Ectodermal cell (in vitro differentiated cells): ENCODE results near the gene KLC1.

Experiments used
- H3K27ac ChIP-seq: 2 replicates; pipeline ENCODE4 v1.7.0; 2013; ENCODE audit warnings: mild to moderate bottlenecking, low read depth, low read length; ENCODE audit not compliant: insufficient read depth, poor library complexity, severe bottlenecking
- H3K27me3 ChIP-seq: 2 replicates; pipeline ENCODE4 v1.7.0; 2013; ENCODE audit warnings: mild to moderate bottlenecking, low read length; ENCODE audit not compliant: insufficient read depth, control insufficient read depth, poor library complexity, severe bottlenecking
- H3K36me3 ChIP-seq: one replicate; pipeline ENCODE4 v1.7.0; 2013; ENCODE audit warnings: low read length; ENCODE audit not compliant: control insufficient read depth, insufficient read depth
- H3K4me1 ChIP-seq: one replicate; pipeline ENCODE4 v1.7.0; 2013; ENCODE audit warnings: low read length; ENCODE audit not compliant: control insufficient read depth, insufficient read depth
- H3K4me3 ChIP-seq: 2 replicates; pipeline ENCODE4 v1.7.0; 2013; ENCODE audit warnings: low read depth, low read length, control low read depth; ENCODE audit not compliant: insufficient read depth
- H3K9me3 ChIP-seq: 2 replicates; pipeline ENCODE4 v1.7.0; 2013; ENCODE audit warnings: mild to moderate bottlenecking, low read length, moderate library complexity; ENCODE audit not compliant: control insufficient read depth
- WGBS, 2 experiments: methylation state at CpG; one replicate each; pipeline ENCODE4 v1.1.7; 2013; ENCODE audit warnings: missing lambda C conversion rate in 2 of 2; 5-methylcytosine and 5-hydroxymethylcytosine counted together

Gene KLC1

DNA sequence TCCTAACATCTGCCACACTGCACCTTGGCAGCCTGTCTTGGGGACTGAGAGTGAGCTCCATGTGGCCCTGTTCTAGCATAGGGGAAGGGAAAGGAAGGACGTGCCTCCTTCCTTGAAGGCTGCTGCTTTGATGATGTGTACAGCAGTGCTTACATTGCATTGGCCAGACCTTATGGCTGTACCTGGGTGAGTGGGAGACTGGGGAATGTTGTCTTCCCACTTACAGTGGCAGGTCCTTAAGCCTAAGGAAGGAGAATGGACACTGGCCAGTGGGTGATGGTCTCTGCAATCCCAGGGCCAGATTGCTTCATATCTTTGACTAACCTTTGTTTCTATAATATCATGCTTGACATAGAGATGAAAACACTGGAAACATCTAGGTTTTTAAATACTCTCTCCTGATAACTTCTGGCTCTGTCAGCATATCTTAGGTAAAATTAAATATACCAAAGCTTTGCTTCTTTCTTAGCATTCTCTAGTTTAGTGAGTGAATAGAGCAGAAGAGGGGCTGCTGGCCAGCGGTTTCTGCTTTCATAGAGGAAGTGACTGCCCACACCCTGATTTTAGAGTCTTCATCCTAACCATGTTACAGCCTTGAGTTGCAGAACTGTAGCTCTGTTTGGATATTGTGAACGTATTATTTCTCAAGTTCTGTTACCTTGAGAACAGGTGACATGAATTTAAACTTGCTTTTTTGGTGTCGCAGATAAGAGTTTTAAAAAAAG is 27.2 kb downstream of the KLC1 start:
- Histone ChIP-seq H3K9me3 (no peaks in the 10 kb centered on the region), H3K36me3 (peaks cover 52% of the 10 kb centered on the region), H3K4me1 (no peaks in the 10 kb centered on the region), H3K4me3 (no peak overlapping the region), H3K27me3 (no peaks in the 10 kb centered on the region), H3K27ac (no peak overlapping the region)
- 94 to 96% methylated on average over 4 of the region's 4 CpGs for WGBS, 2 experiments

DNA sequence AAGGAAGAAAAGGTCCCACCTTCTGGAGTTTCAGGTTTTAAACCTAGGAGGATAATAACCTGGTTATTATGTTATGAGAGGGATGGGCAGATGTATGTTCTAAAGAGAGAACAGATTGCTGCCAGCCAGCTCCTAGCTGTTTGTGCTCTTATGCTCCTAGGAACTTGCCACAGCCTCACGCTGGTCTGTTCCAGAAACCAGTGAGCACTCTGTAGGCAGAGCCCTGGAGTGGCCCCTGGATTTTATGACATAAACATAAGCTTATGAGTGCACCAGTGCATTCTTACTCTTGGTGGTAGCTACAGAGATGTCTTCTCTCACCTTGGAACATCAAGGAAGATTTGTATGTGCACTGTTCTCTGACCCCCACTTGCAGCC is 27.7 kb downstream of the KLC1 start:
- Histone ChIP-seq H3K27me3 (no peaks in the 10 kb centered on the region), H3K36me3 (peaks cover 52% of the 10 kb centered on the region), H3K9me3 (no peaks in the 10 kb centered on the region), H3K4me3 (no peak overlapping the region), H3K4me1 (no peaks in the 10 kb centered on the region), H3K27ac (no peak overlapping the region)
- 95 to 97% methylated on average over 1 of the region's 1 CpG for WGBS, 2 experiments

DNA sequence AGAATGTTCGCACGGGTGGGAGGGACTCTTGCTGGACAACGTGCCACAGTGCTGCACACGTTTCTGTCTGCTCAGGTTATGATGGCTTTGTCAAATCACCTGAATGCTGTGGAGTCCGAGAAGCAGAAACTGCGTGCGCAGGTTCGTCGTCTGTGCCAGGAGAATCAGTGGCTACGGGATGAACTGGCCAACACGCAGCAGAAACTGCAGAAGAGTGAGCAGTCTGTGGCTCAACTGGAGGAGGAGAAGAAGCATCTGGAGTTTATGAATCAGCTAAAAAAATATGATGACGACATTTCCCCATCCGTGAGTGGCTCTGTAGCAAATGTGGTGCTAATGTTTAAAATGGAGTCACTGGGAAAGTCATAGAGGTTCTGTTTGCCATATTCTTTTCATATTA is 28.5 kb downstream of the KLC1 start:
- no peak overlapping the region for H3K27ac ChIP-seq
- H3K27me3 ChIP-seq = no peaks in the 10 kb centered on the region
- H3K9me3 ChIP-seq = no peaks in the 10 kb centered on the region
- WGBS, 2 experiments = 95 to 96% methylated on average over 13 of the region's 13 CpGs
- peaks cover 57% of the 10 kb centered on the region for H3K36me3 ChIP-seq
- no peak overlapping the region for H3K4me3 ChIP-seq
- H3K4me1 ChIP-seq = no peaks in the 10 kb centered on the region

DNA sequence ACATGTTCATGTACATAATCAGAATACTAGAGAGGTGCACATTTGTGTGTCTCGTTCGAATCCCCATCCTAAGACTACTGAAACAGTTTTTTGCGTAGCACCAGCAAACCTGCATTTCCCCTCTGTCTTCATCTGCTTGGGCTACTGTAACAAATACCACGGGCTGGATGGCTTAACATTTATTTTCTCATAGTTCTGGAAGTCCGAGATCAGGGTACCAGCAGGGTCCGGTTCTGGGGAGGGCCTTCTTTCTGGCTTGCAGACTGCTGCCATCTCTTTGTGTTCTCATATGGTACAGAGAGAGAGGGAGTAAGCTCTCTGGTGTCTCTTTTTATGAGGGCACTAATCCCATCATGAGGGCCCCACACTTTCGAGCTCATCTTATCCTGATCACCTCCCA is 30.6 kb downstream of the KLC1 start:
- H3K27me3 ChIP-seq = no peaks in the 10 kb centered on the region
- H3K4me3 ChIP-seq = no peak overlapping the region
- 94 to 98% methylated on average over 7 of the region's 7 CpGs for WGBS, 2 experiments
- H3K36me3 ChIP-seq = peaks cover 69% of the 10 kb centered on the region
- no peaks in the 10 kb centered on the region for H3K4me1 ChIP-seq
- H3K9me3 ChIP-seq = no peaks in the 10 kb centered on the region
- no peak overlapping the region for H3K27ac ChIP-seq

DNA sequence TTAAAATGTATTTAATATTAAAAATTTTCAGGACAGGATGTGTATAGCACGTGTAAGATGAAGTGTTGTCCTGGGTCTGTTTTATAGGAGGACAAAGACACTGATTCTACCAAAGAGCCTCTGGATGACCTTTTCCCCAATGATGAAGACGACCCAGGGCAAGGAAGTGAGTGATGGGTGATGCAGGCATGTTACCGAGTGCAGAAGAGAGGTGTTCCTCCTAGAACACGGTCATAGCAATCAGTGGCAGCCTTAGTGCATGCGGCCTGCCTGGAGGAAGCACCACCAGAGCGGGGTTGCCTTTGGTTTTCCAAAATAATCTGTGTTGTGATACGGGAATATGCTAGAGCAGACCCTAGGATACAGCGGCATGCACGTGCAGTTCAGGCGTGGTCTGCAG is 33.0 kb downstream of the KLC1 start:
- Histone ChIP-seq H3K27ac (no peak overlapping the region), H3K4me3 (no peak overlapping the region), H3K4me1 (no peaks in the 10 kb centered on the region), H3K36me3 (peaks cover 46% of the 10 kb centered on the region), H3K9me3 (no peaks in the 10 kb centered on the region), H3K27me3 (no peaks in the 10 kb centered on the region)
- 97% methylated on average over 10 of the region's 10 CpGs for WGBS, 2 experiments

DNA sequence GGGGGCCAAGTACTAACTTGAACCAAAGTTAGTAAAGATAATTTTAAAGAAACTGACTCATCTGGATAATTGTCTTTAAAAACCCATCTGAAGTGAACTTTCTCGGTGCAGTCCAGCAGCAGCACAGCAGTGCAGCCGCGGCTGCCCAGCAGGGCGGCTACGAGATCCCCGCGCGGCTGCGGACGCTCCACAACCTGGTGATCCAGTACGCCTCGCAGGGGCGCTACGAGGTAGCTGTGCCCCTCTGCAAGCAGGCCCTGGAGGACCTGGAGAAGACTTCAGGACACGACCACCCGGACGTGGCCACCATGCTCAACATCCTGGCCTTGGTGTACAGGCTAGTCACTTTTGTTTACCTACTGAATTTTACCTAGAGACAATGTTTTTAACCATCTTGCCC is 33.6 kb downstream of the KLC1 start:
- Histone ChIP-seq H3K36me3 (peaks cover 42% of the 10 kb centered on the region), H3K4me3 (no peak overlapping the region), H3K27me3 (no peaks in the 10 kb centered on the region), H3K4me1 (no peaks in the 10 kb centered on the region), H3K9me3 (no peaks in the 10 kb centered on the region), H3K27ac (no peak overlapping the region)
- WGBS, 2 experiments = 95 to 96% methylated on average over 17 of the region's 17 CpGs

DNA sequence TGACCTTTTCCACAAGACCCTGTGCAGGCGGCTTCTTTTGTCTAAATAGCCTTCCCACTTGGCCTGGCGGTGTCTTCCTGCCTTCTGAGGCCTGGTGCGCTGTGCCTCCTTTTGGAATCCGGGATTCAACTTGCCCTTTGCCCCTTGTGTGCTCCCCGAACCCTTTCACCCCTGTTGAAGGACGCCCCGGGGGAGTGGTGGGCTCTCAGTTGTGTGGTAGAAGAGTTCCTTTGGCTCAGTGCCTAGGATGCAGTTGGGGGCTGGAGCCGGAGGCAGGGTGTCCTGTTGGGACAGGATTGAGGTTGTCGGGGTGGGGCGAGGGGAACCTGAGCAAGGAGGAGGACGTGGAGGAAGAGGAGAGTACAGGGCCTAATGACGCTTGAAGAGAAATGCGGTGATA is 34.5 kb downstream of the KLC1 start:
- Histone ChIP-seq H3K36me3 (peaks cover 37% of the 10 kb centered on the region), H3K27ac (no peak overlapping the region)
- 94 to 95% methylated on average over 13 of the region's 13 CpGs for WGBS, 2 experiments

DNA sequence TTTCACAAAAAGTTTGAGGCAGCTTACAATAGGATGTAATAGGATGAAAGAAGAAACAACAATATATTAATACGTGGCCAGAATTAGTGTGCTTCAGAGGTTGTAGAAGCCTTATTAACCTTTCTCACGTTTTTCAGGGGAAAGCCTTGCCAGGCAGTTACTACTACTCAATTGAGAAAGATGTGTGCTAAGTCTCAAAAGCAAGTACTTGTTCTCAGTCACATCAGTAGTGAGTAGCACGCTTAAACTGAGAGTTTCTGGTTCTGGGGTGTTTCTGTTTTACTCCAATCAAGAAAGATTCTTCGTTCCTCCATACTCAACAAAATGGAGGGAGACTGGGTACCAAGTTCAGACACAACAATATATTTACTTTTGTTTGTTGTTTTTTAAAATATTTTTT is 38.7 kb downstream of the KLC1 start:
- H3K4me1 ChIP-seq = no peaks in the 10 kb centered on the region
- no peaks in the 10 kb centered on the region for H3K27me3 ChIP-seq
- no peaks in the 10 kb centered on the region for H3K9me3 ChIP-seq
- H3K36me3 ChIP-seq = peaks cover 47% of the 10 kb centered on the region
- WGBS, 2 experiments = 94 to 98% methylated on average over 3 to 4 of the region's 4 CpGs
- H3K4me3 ChIP-seq = no peak overlapping the region
- H3K27ac ChIP-seq = no peak overlapping the region

More for the DNA sequence above, 34.5 kb downstream of the KLC1 start:
- Histone ChIP-seq H3K9me3 (no peaks in the 10 kb centered on the region), H3K4me1 (no peaks in the 10 kb centered on the region), H3K4me3 (no peak overlapping the region), H3K27me3 (no peaks in the 10 kb centered on the region)

DNA sequence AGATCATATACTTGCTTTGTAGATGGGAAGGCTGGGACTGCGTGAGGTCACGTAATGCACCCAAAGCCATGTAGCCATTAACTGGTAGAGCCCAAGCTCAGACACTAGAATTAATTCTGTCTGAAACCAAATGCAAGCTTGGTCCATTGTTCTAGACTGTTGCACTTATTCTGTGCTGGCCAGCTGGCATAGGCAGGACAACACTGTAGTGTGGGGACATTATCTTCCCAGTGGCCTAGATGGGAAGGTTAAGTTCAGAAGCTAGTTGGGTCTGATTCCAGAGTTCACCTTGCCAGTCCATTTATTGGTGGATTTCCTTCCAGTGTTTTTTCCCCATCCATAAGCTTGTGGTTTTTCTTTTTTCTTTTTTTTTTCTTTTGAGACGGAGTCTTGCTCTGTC is 39.1 kb downstream of the KLC1 start:
- WGBS, 2 experiments = 95 to 96% methylated on average over 3 of the region's 3 CpGs
- H3K27ac ChIP-seq = no peak overlapping the region
- H3K9me3 ChIP-seq = no peaks in the 10 kb centered on the region
- H3K4me1 ChIP-seq = no peaks in the 10 kb centered on the region
- H3K36me3 ChIP-seq = peaks cover 42% of the 10 kb centered on the region
- no peaks in the 10 kb centered on the region for H3K27me3 ChIP-seq
- no peak overlapping the region for H3K4me3 ChIP-seq

DNA sequence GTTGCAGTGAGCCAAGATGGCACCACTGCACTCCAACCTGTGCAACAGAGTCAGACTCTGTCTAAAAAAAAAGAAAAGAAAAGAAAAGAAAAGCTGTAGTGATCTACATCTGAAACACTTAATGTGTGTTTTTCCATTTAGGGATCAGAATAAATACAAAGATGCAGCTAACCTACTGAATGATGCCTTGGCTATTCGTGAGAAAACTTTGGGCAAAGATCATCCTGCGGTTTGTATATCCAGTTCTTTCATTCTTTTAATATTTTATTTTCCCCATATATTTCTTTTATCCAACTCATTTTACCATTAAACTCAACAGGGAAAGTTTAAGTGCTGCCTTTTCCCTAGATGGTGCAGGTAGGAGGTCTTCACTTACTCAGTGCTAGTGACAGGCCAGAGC is 40.4 kb downstream of the KLC1 start:
- no peaks in the 10 kb centered on the region for H3K4me1 ChIP-seq
- H3K36me3 ChIP-seq = peaks cover 30% of the 10 kb centered on the region
- H3K27me3 ChIP-seq = no peaks in the 10 kb centered on the region
- H3K9me3 ChIP-seq = no peaks in the 10 kb centered on the region
- H3K27ac ChIP-seq = no peak overlapping the region
- no peak overlapping the region for H3K4me3 ChIP-seq
- 96% methylated on average over 2 of the region's 2 CpGs for WGBS, 2 experiments

DNA sequence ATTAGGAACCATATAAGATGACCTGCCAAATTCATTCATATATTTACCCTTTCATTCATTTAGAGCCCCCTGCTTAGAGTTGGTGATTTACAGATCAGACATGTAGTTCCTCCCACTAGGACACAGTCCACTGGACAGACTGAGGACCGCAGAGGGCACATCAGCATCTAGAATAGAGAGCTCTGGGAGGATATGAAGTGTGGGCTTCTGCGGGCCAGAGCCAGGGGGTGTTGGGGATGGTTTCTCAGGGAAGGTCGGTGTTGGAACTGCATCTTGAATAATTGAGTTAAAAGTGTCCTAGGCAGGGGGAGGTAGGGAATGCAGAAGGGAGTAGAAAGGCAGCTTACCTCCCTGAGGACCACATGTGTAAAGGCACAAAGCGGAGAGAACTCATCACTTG is 42.9 kb downstream of the KLC1 start:
- no peaks in the 10 kb centered on the region for H3K4me1 ChIP-seq
- H3K9me3 ChIP-seq = no peaks in the 10 kb centered on the region
- no peaks in the 10 kb centered on the region for H3K27me3 ChIP-seq
- no peak overlapping the region for H3K4me3 ChIP-seq
- no peak overlapping the region for H3K27ac ChIP-seq
- WGBS, 2 experiments = 95% methylated on average over 4 of the region's 4 CpGs
- peaks cover 43% of the 10 kb centered on the region for H3K36me3 ChIP-seq
